Activated CD4-positive, alpha-beta T cell treated with anti-CD3 and anti-CD28 coated beads, Interleukin-2, amount 50 U/mL, for 48 hours (primary cell): ENCODE data around the gene FOXO4.

ENCODE experiments used
- DNase-seq, 2 experiments: peaks; one replicate each; pipeline ENCODE4 v3.0.0-alpha.2; 2020

Gene FOXO4

DNA sequence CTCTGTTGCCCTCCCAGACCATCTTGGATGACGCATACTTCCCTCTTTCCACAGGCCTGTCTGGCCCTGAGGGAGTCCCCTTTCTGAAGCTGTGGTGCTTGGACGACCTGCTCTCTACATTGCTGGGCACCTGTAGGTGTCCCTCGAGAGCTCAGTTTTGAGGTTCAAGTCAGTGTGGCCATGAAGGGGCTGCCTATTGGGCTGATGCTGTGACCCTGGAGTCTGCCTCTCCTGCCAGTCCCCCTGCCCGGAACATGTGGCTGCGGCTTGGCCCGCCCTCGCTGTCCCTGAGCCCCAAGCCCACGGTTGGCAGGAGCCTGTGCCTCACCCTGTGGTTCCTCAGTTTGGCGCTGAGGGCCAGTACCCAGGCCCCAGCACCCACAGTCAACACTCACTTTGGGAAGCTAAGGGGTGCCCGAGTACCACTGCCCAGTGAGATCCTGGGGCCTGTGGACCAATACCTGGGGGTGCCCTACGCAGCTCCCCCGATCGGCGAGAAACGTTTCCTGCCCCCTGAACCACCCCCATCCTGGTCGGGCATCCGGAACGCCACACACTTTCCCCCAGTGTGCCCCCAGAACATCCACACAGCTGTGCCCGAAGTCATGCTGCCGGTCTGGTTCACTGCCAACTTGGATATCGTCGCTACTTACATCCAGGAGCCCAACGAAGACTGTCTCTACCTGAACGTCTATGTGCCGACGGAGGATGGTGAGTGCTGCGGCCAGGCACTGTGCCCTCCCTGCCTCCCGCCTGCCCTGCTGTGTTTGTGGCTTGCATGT lies 52.0 kb downstream of the FOXO4 start:
- DNase-seq, result no peak

DNA sequence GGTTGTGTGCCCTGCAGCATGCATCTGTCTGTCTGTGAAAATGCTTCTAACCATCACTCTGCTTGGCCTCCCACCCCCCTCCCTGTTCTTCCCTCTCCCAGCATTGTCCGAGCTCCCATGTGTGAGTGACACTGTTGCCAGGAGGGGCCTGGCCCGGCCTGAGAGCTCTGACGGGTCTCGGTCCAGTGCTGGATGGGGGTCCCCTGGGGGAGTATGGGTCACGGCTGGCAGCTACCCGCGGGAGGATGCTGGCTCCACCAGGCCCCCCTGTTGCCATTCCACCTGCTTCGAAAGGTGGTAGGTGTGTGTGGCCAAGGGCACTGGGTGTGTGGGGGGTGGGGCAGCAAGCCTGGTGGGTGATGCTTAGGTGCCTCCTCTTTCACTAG lies 52.6 kb downstream of the FOXO4 start:
- DNase-seq, result no peak

DNA sequence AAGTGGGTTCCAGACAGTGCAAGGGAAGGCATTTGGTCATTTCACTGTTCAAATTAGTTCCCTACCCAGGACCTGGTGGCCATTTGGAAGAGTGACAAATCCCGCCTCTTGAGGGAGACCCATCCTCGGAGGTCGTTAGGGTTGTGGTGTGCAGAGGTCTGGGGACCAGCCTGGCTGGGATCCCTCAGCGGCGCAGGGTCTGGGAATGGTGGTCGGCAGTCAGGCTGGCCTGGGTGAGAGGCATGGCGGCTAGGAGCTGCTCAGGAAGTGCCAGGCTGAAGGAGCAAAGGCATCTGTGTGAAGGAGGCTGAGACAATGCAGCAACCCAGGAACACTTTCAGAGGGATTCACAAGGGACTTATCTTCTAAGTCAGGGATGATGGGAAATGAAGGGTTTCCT lies 55.7 kb downstream of the FOXO4 start:
- DNase-seq, result no peak
